Loucy (cell line): Measurements from ENCODE around the gene UPK3A.

Source experiments
- H2AFZ ChIP-seq: fragments of 200-600 bp; sonication (generic); 2 replicates; pipeline ENCODE4 v1.6.0; 2016; ENCODE audit warnings: antibody characterized with exemption, mild to moderate bottlenecking, low read length, moderate library complexity
- H3F3A ChIP-seq: fragments of 200-600 bp; 2 replicates; pipeline ENCODE4 v1.6.0; 2016; ENCODE audit warnings: antibody characterized with exemption, low read depth, mild to moderate bottlenecking
- H3K27me3 ChIP-seq: fragments of 200-600 bp; sonication (generic); 2 replicates; pipeline ENCODE4 v1.6.1; 2014; ENCODE audit warnings: low read length, mild to moderate bottlenecking; ENCODE audit not compliant: insufficient read depth, poor library complexity, severe bottlenecking
- H3K36me3 ChIP-seq: fragments of 200-600 bp; sonication (generic); 2 replicates; pipeline ENCODE4 v1.6.1; 2016; ENCODE audit warnings: low read length; ENCODE audit not compliant: insufficient read depth
- H3K4me1 ChIP-seq: fragments of 200-600 bp; sonication (generic); 2 replicates; pipeline ENCODE4 v1.5.1; 2014; ENCODE audit warnings: low read length, mild to moderate bottlenecking; ENCODE audit not compliant: insufficient read depth, poor library complexity, severe bottlenecking
- H3K4me2 ChIP-seq: fragments of 200-600 bp; sonication (generic); 2 replicates; pipeline ENCODE4 v1.6.0; 2014; ENCODE audit warnings: antibody characterized with exemption, low read length, low read depth, mild to moderate bottlenecking; ENCODE audit not compliant: poor library complexity, severe bottlenecking
- H3K4me3 ChIP-seq: fragments of 200-600 bp; sonication (generic); 2 replicates; pipeline ENCODE4 v1.5.1; 2014; ENCODE audit warnings: low read length, mild to moderate bottlenecking, mixed read lengths; ENCODE audit not compliant: poor library complexity, severe bottlenecking
- H3K79me2 ChIP-seq: fragments of 200-600 bp; sonication (generic); 2 replicates; pipeline ENCODE4 v1.6.1; 2014; ENCODE audit warnings: low read length; ENCODE audit not compliant: insufficient read depth
- H3K9ac ChIP-seq: fragments of 200-600 bp; sonication (generic); 2 replicates; pipeline ENCODE4 v1.6.0; 2014; ENCODE audit warnings: mild to moderate bottlenecking, low read depth, low read length, moderate library complexity; ENCODE audit not compliant: poor library complexity, severe bottlenecking
- H3K9me2 ChIP-seq: fragments of 200-600 bp; sonication (generic); replicated peaks from 2 replicates; pipeline ENCODE4 v1.6.1; 2016; ENCODE audit warnings: low read depth, low read length, mixed read lengths
- H3K9me3 ChIP-seq: fragments of 200-600 bp; sonication (generic); 2 replicates; pipeline ENCODE4 v1.6.1; 2014; ENCODE audit warnings: mild to moderate bottlenecking, antibody characterized with exemption, low read length, low read depth; ENCODE audit not compliant: insufficient read depth
- H4K20me1 ChIP-seq: fragments of 200-600 bp; sonication (generic); 2 replicates; pipeline ENCODE4 v1.6.0; 2014; ENCODE audit warnings: antibody characterized with exemption, low read length, mild to moderate bottlenecking; ENCODE audit not compliant: insufficient read depth, poor library complexity, severe bottlenecking
- CTCF ChIP-seq: fragments of 200-600 bp; sonication (generic); conservative IDR thresholded peaks from 2 replicates; pipeline ENCODE4 v1.5.1; 2014; ENCODE audit warnings: mild to moderate bottlenecking, antibody characterized with exemption, low read length
- EZH2phosphoT487 ChIP-seq: fragments of 200-600 bp; IDR thresholded peaks from 2 replicates; pipeline ENCODE4 v1.6.1; 2018; ENCODE audit warnings: antibody characterized with exemption, mild to moderate bottlenecking, moderate library complexity, borderline replicate concordance

The UPK3A gene

GRCh38 chr22:45239681-45240051, 45.1 kb upstream of the UPK3A start:
- Histone ChIP-seq H2AFZ (no peak overlapping the region), H3K4me1 (peaks cover 18% of the 10 kb centered on the region), H4K20me1 (peaks cover 9% of the 10 kb centered on the region), H3K9me2 (no peaks in the 10 kb centered on the region), H3K4me3 (peak overlapping the region; percentile 84), H3K36me3 (no peaks in the 10 kb centered on the region), H3K4me2 (peak overlapping the region; percentile 93), H3K9ac (peak overlapping the region; percentile 66), H3F3A (no peaks in the 10 kb centered on the region), H3K27me3 (no peaks in the 10 kb centered on the region), H3K79me2 (peaks cover 6% of the 10 kb centered on the region), H3K9me3 (no peaks in the 10 kb centered on the region)
- TF ChIP-seq EZH2phosphoT487 (no peak), CTCF (no peak)

- peaks cover 9% of the 10 kb centered on the region for H4K20me1 ChIP-seq
- H3K4me1 ChIP-seq, result peaks cover 18% of the 10 kb centered on the region
- H3K9me3 ChIP-seq, result no peaks in the 10 kb centered on the region
- H3K9me2 ChIP-seq, result no peaks in the 10 kb centered on the region
- no peak for TF ChIP-seq CTCF
- TF ChIP-seq EZH2phosphoT487, result no peak
- no peaks in the 10 kb centered on the region for H3K36me3 ChIP-seq
- peak overlapping the region; percentile 93 for H3K4me2 ChIP-seq
- H3F3A ChIP-seq, result no peaks in the 10 kb centered on the region
- H3K9ac ChIP-seq, result peak overlapping the region; percentile 66
- peak overlapping the region; percentile 84 for H3K4me3 ChIP-seq
- H2AFZ ChIP-seq, result peak overlapping the region; percentile 86
- H3K27me3 ChIP-seq, result no peaks in the 10 kb centered on the region
- peaks cover 6% of the 10 kb centered on the region for H3K79me2 ChIP-seq
These were observed 44.5 kb upstream of the UPK3A start for GRCh38 chr22:45240104-45240809.

GRCh38 chr22:45240810-45241631, 43.7 kb upstream of the UPK3A start, which contains the start of gene KIAA0930:
TSS of gene KIAA0930 (minus strand) at chr22:45240894. CDS start at chr22:45240703, 191 bp downstream.
- peak within 1 kb of the TSS; percentile 66 for H3K9ac ChIP-seq
- peaks cover 9% of the 10 kb centered on the region for H4K20me1 ChIP-seq
- H3K4me1 ChIP-seq, result peaks cover 18% of the 10 kb centered on the region
- peaks cover 6% of the 10 kb centered on the region for H3K79me2 ChIP-seq
- H3F3A ChIP-seq, result no peaks in the 10 kb centered on the region
- no peaks in the 10 kb centered on the region for H3K9me3 ChIP-seq
- peak within 1 kb of the TSS; percentile 93 for H3K4me2 ChIP-seq
- peak within 1 kb of the TSS; percentile 84 for H3K4me3 ChIP-seq
- H3K27me3 ChIP-seq, result no peaks in the 10 kb centered on the region
- H3K36me3 ChIP-seq, result no peaks in the 10 kb centered on the region
- peak within 1 kb of the TSS; percentile 86 for H2AFZ ChIP-seq
- TF ChIP-seq CTCF, result no peak
- TF ChIP-seq EZH2phosphoT487, result no peak
- no peaks in the 10 kb centered on the region for H3K9me2 ChIP-seq
